Measurements from ENCODE around the gene STXBP5. TPM values are rescaled to one million over a fixed set of nuclear protein-coding genes. Genes with fewer than 3 reads are reported as not detected.

STXBP5 gene
- total RNA-seq: 65.1 and 110 TPM in 2 replicates

GRCh38 chr6:147204060-147204785, at the start of gene STXBP5:
STXBP5 (plus strand) TSS chr6:147204417; CDS start chr6:147204533, 116 bp downstream.

